ENCODE measurements around the gene ZNF516.

The ZNF516 gene

GRCh38 chr18:76487070-76487469 lies 8.0 kb downstream of the ZNF516 start:
- Histone ChIP-seq H3K27ac (ENCODE audit: low read length) (no peak overlapping the region), H3K4me1 (ENCODE audit: insufficient read depth, low read length) (no peaks in the 10 kb centered on the region), H3K4me3 (ENCODE audit: low read depth in 1 of 2, low read length in 2 of 2) (no peak overlapping the region), H3K4me2 (ENCODE audit: insufficient read depth, low read length) (no peak overlapping the region), H3K9ac (ENCODE audit: low read depth, low read length) (no peak overlapping the region), H3K9me3 (ENCODE audit: insufficient read depth, low read length, severe bottlenecking) (no peaks in the 10 kb centered on the region), H3K36me3 (ENCODE audit: insufficient read depth, low read length) (no peaks in the 10 kb centered on the region), H3K79me2 (ENCODE audit: insufficient read depth, low read length) (no peaks in the 10 kb centered on the region), H2AFZ (ENCODE audit: low read depth, low read length) (no peak overlapping the region), H4K20me1 (ENCODE audit: insufficient read depth, low read length) (no peaks in the 10 kb centered on the region), H3K27me3 (ENCODE audit: insufficient read depth, low read length, poor library complexity) (peaks cover 5% of the 10 kb centered on the region)
- ATAC-seq (ENCODE audit: insufficient read depth, low read depth): no peak
- TF ChIP-seq EZH2 (IDR thresholded peaks at IDR 0.05; ENCODE audit: borderline replicate concordance, low read depth, low read length, severe bottlenecking) (no peak), CTCF (IDR thresholded peaks at IDR 0.05; ENCODE audit: borderline replicate concordance, extremely low read depth, low read length, poor library complexity, severe bottlenecking) (no peak)
- no peak for DNase-seq

- Histone ChIP-seq H3K36me3 (ENCODE audit: insufficient read depth, low read length) (no peaks in the 10 kb centered on the region), H3K27ac (ENCODE audit: low read length) (no peak overlapping the region), H3K4me3 (ENCODE audit: low read depth in 1 of 2, low read length in 2 of 2) (no peak overlapping the region), H3K4me1 (ENCODE audit: insufficient read depth, low read length) (no peaks in the 10 kb centered on the region), H2AFZ (ENCODE audit: low read depth, low read length) (no peak overlapping the region), H3K9me3 (ENCODE audit: insufficient read depth, low read length, severe bottlenecking) (no peaks in the 10 kb centered on the region), H3K9ac (ENCODE audit: low read depth, low read length) (no peak overlapping the region), H3K27me3 (ENCODE audit: insufficient read depth, low read length, poor library complexity) (peaks cover 5% of the 10 kb centered on the region), H3K79me2 (ENCODE audit: insufficient read depth, low read length) (no peaks in the 10 kb centered on the region), H3K4me2 (ENCODE audit: insufficient read depth, low read length) (no peak overlapping the region), H4K20me1 (ENCODE audit: insufficient read depth, low read length) (no peaks in the 10 kb centered on the region)
- DNase-seq (no peak), ATAC-seq (ENCODE audit: insufficient read depth, low read depth) (no peak)
- no peak for TF ChIP-seq CTCF (IDR thresholded peaks at IDR 0.05; ENCODE audit: borderline replicate concordance, extremely low read depth, low read length, poor library complexity, severe bottlenecking)
- no peak for TF ChIP-seq EZH2 (IDR thresholded peaks at IDR 0.05; ENCODE audit: borderline replicate concordance, low read depth, low read length, severe bottlenecking)
Measured at GRCh38 chr18:76486574-76486973, 8.5 kb downstream of the ZNF516 start.

- no peak for TF ChIP-seq EZH2 (IDR thresholded peaks at IDR 0.05; ENCODE audit: borderline replicate concordance, low read depth, low read length, severe bottlenecking)
- TF ChIP-seq CTCF (IDR thresholded peaks at IDR 0.05; ENCODE audit: borderline replicate concordance, extremely low read depth, low read length, poor library complexity, severe bottlenecking): no peak
- Histone ChIP-seq H3K27ac (ENCODE audit: low read length) (no peak overlapping the region), H3K79me2 (ENCODE audit: insufficient read depth, low read length) (no peaks in the 10 kb centered on the region), H3K4me3 (ENCODE audit: low read depth in 1 of 2, low read length in 2 of 2) (no peak overlapping the region), H4K20me1 (ENCODE audit: insufficient read depth, low read length) (no peaks in the 10 kb centered on the region), H3K36me3 (ENCODE audit: insufficient read depth, low read length) (no peaks in the 10 kb centered on the region), H3K27me3 (ENCODE audit: insufficient read depth, low read length, poor library complexity) (peaks cover 5% of the 10 kb centered on the region), H3K4me1 (ENCODE audit: insufficient read depth, low read length) (no peaks in the 10 kb centered on the region), H2AFZ (ENCODE audit: low read depth, low read length) (no peak overlapping the region), H3K9ac (ENCODE audit: low read depth, low read length) (no peak overlapping the region), H3K9me3 (ENCODE audit: insufficient read depth, low read length, severe bottlenecking) (no peaks in the 10 kb centered on the region), H3K4me2 (ENCODE audit: insufficient read depth, low read length) (no peak overlapping the region)
- DNase-seq: no peak
- no peak for ATAC-seq (ENCODE audit: insufficient read depth, low read depth)
Measured at GRCh38 chr18:76486038-76486437, 9.0 kb downstream of the ZNF516 start.
